AG04449 (cell line): ENCODE results near the gene CLASRP.

ENCODE experiments used
- CTCF ChIA-PET: fragments of 350-600 bp; formaldehyde crosslinking; extraction: SDS; loops from one replicate; lab custom pipeline; 2021; ENCODE audit warnings: antibody characterized with exemption; lab: Yijun Ruan, JAX
- POLR2A ChIA-PET: fragments of 400-600, 350-600 bp; formaldehyde crosslinking; extraction: SDS; loops from one replicate; lab custom pipeline; 2020; ENCODE audit warnings: antibody characterized with exemption, inconsistent platforms; lab: Yijun Ruan, JAX
- DNase-seq: peaks from one replicate; pipeline ENCODE4 v3.0.0-alpha.2; 2010; ENCODE audit warnings: low read depth, low spot score
- H3K4me3 ChIP-seq: 2 replicates; pipeline ENCODE4 v1.5.1; 2011; ENCODE audit warnings: low read depth, mild to moderate bottlenecking, control low read depth, low read length
- TF ChIP-seq, protein P1 (sequence below): IDR thresholded peaks from one replicate; pipeline ENCODE4 v1.5.1; 2011; ENCODE audit warnings: mild to moderate bottlenecking, moderate library complexity, low read length, control low read depth, inconsistent platforms; ENCODE audit not compliant: insufficient read depth; ENCODE audit errors: missing control alignments

CLASRP gene

DNA sequence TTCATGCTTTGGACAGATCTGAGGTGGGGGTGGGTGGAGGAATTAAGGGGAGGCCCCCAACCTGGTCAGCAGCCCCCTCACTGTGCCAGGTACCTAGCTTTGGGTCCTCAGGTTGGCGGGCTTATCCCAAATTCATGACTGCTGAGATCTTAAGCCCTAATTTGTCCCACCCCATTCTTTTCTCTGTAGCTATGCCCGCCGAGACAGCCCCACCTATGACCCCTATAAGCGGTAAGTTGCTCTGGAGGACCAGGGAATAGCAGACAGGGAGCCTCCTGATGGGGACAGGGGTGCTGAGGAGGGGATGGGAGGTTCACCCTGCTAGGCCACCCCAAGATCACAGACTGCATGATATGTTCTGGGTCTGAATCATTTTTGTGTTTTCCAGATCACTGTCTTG is 23.1 kb downstream of the CLASRP start:
- H3K4me3 ChIP-seq: no peak overlapping the region
- TF ChIP-seq, protein P1, sequence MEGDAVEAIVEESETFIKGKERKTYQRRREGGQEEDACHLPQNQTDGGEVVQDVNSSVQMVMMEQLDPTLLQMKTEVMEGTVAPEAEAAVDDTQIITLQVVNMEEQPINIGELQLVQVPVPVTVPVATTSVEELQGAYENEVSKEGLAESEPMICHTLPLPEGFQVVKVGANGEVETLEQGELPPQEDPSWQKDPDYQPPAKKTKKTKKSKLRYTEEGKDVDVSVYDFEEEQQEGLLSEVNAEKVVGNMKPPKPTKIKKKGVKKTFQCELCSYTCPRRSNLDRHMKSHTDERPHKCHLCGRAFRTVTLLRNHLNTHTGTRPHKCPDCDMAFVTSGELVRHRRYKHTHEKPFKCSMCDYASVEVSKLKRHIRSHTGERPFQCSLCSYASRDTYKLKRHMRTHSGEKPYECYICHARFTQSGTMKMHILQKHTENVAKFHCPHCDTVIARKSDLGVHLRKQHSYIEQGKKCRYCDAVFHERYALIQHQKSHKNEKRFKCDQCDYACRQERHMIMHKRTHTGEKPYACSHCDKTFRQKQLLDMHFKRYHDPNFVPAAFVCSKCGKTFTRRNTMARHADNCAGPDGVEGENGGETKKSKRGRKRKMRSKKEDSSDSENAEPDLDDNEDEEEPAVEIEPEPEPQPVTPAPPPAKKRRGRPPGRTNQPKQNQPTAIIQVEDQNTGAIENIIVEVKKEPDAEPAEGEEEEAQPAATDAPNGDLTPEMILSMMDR: no peak
- no peak for DNase-seq
- ChIA-PET POLR2A (interaction anchor here (1.3 kb wide), 1 partner anchor 13 kb away, joined by 3 read pairs; no protein-coding TSS in a partner anchor), CTCF (interaction anchor here (0.6 to 5.2 kb wide), 4 partner anchors 8 to 20 kb away, joined by 3 to 85 read pairs (median 3); partner anchors contain the start of gene CLASRP)

DNA sequence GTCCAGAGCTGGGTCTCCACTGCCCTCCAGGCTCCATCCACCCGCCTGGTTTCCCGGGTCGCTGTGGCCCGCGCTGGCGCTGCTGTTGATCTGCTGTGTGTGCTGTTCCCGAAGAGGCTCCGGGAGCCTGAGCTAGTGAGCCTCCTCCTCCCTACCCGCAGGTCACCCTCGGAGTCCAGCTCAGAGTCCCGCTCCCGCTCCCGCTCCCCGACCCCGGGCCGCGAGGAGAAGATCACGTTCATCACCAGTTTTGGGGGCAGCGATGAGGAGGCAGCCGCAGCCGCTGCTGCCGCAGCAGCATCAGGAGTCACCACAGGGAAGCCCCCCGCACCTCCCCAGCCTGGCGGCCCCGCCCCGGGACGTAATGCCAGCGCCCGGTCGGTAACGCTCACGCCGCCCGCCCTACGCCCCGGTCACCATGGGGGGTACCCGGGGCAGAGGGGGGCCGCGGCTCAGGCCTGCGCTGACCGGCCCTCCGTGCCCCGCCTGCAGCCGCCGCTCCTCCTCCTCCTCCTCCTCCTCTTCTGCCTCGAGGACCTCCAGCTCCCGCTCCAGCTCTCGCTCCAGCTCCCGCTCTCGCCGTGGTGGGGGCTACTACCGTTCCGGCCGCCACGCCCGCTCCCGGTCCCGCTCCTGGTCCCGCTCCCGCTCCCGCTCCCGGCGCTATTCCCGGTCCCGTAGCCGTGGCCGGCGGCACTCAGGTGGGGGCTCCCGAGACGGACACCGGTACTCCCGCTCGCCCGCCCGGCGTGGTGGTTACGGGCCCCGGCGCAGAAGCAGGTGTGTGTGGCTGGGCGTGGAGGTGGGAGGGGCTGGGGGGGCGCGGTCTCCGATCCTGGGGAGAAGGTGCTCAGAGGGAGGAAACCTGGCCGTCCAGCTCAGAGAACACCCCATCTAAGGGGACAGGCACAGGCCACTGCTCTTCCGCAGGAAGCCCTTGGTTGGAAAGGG is 25.3 kb downstream of the CLASRP start:
- no peak for DNase-seq
- TF ChIP-seq, protein P1: no peak
- no peak overlapping the region for H3K4me3 ChIP-seq
- ChIA-PET CTCF (interaction anchor here (1.5 to 1.9 kb wide), 2 partner anchors 9 to 275 kb away, joined by 4 to 5 read pairs; no protein-coding TSS in a partner anchor), POLR2A (no interaction called here)

DNA sequence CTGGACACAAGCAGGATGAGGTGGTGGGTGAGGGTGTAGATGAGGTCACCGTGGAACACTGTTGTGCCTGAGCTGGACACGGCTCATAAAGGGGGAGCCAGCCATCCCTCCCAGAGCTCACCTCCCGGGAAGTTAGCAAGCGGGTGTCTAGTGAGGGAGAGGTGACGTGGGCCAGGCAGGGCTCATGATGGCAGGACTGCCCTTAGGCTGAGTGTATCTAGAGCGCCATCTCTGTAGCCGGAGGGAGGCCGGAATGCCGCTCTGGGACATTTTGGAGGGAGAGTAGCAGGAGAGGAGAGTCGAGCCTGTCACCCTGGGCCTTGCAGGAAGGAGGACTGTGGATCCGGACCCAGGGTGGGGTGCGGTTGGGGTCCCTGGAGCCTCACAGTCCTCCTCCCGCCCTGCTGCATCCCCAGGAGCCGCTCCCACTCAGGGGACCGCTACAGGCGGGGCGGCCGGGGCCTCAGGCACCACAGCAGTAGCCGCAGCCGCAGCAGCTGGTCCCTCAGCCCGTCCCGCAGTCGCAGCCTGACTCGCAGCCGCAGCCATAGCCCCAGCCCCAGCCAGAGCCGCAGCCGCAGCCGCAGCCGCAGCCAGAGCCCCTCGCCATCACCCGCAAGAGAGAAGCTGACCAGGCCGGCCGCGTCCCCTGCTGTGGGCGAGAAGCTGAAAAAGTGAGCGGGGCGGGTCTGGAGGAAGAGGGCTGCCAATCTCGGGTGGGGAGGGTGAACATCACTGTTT is 28.2 kb downstream of the CLASRP start:
- TF ChIP-seq, protein P1: no peak
- CTCF ChIA-PET: interaction anchor here (1.3 kb wide), 1 partner anchor 112 kb away, joined by 3 read pairs; the partner anchor contains the start of gene BLOC1S3
- DNase-seq: no peak
- POLR2A ChIA-PET: no interaction called here
- no peak overlapping the region for H3K4me3 ChIP-seq

DNA sequence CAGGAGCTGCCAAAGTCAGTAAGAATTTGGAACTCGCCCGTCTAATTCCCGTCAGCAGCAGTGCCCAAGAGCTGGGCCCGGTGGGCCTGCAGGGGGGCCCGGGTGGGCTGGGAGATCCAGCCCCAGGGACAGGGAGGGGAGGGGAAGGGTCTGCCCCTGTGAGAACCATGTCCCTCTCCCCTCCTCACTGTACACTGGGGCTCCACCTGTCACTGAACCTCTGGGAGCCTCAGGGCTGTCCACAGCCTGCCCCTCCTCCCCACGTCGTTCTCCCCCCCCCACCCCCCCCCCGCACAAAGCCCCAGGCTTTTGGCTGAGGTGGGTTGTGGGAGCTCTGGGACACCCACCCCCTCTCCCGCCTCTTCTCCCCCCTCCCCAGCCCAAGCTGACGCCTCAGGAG is 29.2 kb downstream of the CLASRP start:
- ChIA-PET CTCF (interaction anchor here (1.9 kb wide), 1 partner anchor 9 kb away, joined by 19 read pairs; no protein-coding TSS in a partner anchor), POLR2A (no interaction called here)
- H3K4me3 ChIP-seq: no peak overlapping the region
- TF ChIP-seq, protein P1: no peak
- DNase-seq: no peak

DNA sequence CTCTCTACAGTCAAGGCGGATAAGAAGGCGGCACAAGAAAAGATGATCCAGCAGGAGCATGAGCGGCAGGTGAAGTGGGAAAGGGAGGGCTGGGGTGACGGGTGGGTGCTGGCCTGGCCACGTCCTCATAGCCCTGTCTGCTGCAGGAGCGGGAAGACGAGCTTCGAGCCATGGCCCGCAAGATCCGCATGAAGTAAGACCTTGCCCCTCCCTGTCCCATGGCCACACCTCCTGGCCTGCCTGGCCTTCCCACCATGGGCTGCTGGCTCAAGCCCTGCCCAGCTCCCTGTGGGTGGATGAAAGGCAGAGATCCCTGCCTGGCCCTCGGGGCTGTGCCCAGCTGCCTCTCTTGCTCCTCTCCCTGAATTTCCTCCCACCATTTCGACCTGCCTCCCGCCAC is 30.2 kb downstream of the CLASRP start:
- CTCF ChIA-PET: interaction anchor here (1.9 kb wide), 1 partner anchor 10 kb away, joined by 19 read pairs; no protein-coding TSS in a partner anchor

More for the DNA sequence above, 30.2 kb downstream of the CLASRP start:
- DNase-seq: no peak
- POLR2A ChIA-PET: no interaction called here
- TF ChIP-seq, protein P1: no peak
- H3K4me3 ChIP-seq: no peak overlapping the region
